Upper lobe of right lung (tissue), 1 donor: Measurements from ENCODE around the gene DPPA4. TPM values are rescaled to one million over a fixed set of nuclear protein-coding genes. Genes with fewer than 3 reads are reported as not detected.

Experiments
- ATAC-seq: fragments of 200-7000 bp; cut with Tn5 transposase; one replicate; pipeline ENCODE4 v1.9.1; 2020; ENCODE audit warnings: mild to moderate bottlenecking, moderate library complexity
- DNase-seq: peaks from one replicate; pipeline ENCODE4 v3.0.0-alpha.2; 2020
- H3K27ac ChIP-seq: fragments of 200-600 bp; one replicate; pipeline ENCODE4 v1.8.0; 2022
- H3K27me3 ChIP-seq: fragments of 200-600 bp; one replicate; pipeline ENCODE4 v1.8.0; 2022; ENCODE audit warnings: mild to moderate bottlenecking
- H3K36me3 ChIP-seq: fragments of 200-600 bp; one replicate; pipeline ENCODE4 v1.8.0; 2022
- H3K4me1 ChIP-seq: fragments of 200-600 bp; one replicate; pipeline ENCODE4 v1.8.0; 2022
- H3K4me3 ChIP-seq: fragments of 200-600 bp; one replicate; pipeline ENCODE4 v1.8.0; 2022; ENCODE audit warnings: mild to moderate bottlenecking
- H3K9me3 ChIP-seq: fragments of 200-600 bp; one replicate; pipeline ENCODE4 v1.8.0; 2022
- intact Hi-C: fragments of 100-400 bp; cut with DNase I; formaldehyde crosslinking; loops from one replicate; pipeline ENCODE4 v1.11.0; 2022
- total RNA-seq: library from RNA; stranded (reverse); fragmentation: NEBNext Ultra II Directional; extraction: Animal tissue kit (Norgen Biotek cat#: 25700); gene quantifications from one replicate; pipeline ENCODE4 v1.2.1, GENCODE V29; 2021
- TF ChIP-seq, protein P1 (sequence below): fragments of 200-600 bp; IDR thresholded peaks from one replicate; pipeline ENCODE4 v1.8.0; 2022; ENCODE audit warnings: antibody characterized with exemption
- donor health status: DM: no; HTN: yes; CAD: no; lungs with severe emphysema.

Gene DPPA4
- total RNA-seq, 1 donor from 2014 or later, result not detected

DNA sequence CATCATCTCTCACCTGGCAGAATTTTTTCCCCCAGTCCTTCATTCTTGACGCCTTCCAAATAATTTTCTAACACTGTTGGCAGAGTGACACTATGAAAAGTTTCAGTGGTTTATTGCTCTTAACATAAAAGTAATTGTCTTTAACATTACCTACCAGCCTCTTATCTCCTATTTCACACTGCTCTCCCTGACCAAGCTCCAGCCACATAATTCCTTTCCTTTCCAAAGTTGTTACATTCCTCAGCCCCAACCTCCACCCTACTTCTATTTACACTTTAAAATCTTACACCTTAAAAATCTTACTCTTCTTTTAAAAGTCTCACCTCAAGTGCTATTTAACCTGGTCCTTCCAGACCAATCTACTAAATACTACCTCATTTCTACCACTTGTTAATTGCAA lies 2.8 kb downstream of the DPPA4 start:
- TF ChIP-seq, protein P1, sequence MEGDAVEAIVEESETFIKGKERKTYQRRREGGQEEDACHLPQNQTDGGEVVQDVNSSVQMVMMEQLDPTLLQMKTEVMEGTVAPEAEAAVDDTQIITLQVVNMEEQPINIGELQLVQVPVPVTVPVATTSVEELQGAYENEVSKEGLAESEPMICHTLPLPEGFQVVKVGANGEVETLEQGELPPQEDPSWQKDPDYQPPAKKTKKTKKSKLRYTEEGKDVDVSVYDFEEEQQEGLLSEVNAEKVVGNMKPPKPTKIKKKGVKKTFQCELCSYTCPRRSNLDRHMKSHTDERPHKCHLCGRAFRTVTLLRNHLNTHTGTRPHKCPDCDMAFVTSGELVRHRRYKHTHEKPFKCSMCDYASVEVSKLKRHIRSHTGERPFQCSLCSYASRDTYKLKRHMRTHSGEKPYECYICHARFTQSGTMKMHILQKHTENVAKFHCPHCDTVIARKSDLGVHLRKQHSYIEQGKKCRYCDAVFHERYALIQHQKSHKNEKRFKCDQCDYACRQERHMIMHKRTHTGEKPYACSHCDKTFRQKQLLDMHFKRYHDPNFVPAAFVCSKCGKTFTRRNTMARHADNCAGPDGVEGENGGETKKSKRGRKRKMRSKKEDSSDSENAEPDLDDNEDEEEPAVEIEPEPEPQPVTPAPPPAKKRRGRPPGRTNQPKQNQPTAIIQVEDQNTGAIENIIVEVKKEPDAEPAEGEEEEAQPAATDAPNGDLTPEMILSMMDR, result no peak
- Histone ChIP-seq H3K9me3 (no peaks in the 10 kb centered on the region), H3K27me3 (peaks cover 18% of the 10 kb centered on the region), H3K27ac (no peak overlapping the region), H3K4me1 (no peaks in the 10 kb centered on the region), H3K4me3 (no peak overlapping the region), H3K36me3 (no peaks in the 10 kb centered on the region)
- intact Hi-C loops, result no loop called here
- DNase-seq (no peak), ATAC-seq (no peak)

DNA sequence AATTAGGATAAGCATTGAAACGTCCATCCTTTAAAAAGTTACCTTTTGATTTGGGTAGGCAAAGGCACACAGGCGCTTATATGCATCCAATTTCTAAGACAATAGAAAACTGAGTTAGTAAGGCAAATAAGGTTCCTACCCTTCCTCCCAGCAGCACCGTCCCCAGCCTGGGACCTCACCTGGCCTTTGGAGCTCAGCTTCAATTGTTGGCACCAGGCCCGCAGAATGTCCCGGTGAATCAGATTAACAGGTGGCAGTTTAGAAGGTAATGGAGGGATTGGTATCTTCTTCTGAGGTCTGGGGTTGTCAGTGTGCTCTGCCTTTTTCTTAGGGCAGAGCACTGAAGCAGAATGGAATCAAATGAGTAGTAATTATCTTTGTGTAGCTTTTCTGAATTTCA lies 5.7 kb downstream of the DPPA4 start:
- Histone ChIP-seq H3K36me3 (no peaks in the 10 kb centered on the region), H3K4me1 (no peaks in the 10 kb centered on the region), H3K27me3 (peaks cover 10% of the 10 kb centered on the region), H3K4me3 (no peak overlapping the region), H3K9me3 (no peaks in the 10 kb centered on the region), H3K27ac (no peak overlapping the region)
- DNase-seq, result no peak
- ATAC-seq, result no peak
- intact Hi-C loops, result no loop called here
- TF ChIP-seq, protein P1, result no peak

DNA sequence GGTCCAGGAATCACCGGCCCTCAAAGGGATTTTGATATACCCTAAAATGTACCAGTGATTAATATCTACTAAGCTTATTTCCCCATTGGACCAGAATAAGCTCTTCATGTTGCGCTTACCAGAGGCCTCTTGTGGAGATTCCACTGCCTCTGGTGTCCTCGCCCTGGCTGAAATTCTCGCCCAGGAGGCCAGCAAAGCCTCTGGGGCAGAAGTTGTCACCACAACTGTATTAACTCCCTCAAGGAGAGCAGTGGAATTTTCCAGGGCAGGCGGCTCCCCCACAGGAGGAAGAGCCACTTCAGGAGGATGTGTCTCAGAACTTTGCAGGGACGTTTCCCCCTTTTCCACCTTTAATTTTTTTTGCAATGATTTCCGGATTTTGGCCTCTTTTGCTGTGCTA lies 6.9 kb downstream of the DPPA4 start:
- no peak for DNase-seq

DNA sequence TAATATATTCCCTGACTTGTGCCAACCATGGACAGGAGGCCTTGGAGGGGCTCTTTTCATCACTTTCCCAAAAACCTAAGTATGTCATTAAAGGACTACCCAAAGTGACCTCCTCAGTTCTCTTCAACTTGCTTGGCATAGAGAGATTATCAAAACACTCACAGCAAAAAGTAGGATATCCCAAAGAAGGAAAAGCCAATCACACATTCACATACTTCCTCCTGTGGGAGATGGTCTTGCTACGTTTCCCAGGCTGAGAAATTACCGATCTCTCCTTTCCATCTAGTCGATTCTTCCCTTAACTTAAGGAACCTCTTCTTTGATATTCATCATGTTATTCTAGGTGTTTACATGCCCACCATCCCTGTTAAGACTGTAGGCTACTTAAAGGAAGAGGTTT lies 9.1 kb downstream of the DPPA4 start:
- TF ChIP-seq, protein P1, result no peak
- H3K4me1 ChIP-seq, result no peaks in the 10 kb centered on the region
- no peak for ATAC-seq
- no peaks in the 10 kb centered on the region for H3K9me3 ChIP-seq
- H3K27me3 ChIP-seq, result no peaks in the 10 kb centered on the region
- no peak overlapping the region for H3K4me3 ChIP-seq
- intact Hi-C loops, result no loop called here
- no peak for DNase-seq
- H3K27ac ChIP-seq, result no peak overlapping the region
- no peaks in the 10 kb centered on the region for H3K36me3 ChIP-seq

More for the DNA sequence above, 6.9 kb downstream of the DPPA4 start:
- Histone ChIP-seq H3K9me3 (no peaks in the 10 kb centered on the region), H3K4me1 (no peaks in the 10 kb centered on the region), H3K36me3 (no peaks in the 10 kb centered on the region), H3K27ac (no peak overlapping the region), H3K4me3 (no peak overlapping the region), H3K27me3 (peaks cover under 1% of the 10 kb centered on the region)
- intact Hi-C loops, result no loop called here
- ATAC-seq, result no peak
- TF ChIP-seq, protein P1, result no peak

DNA sequence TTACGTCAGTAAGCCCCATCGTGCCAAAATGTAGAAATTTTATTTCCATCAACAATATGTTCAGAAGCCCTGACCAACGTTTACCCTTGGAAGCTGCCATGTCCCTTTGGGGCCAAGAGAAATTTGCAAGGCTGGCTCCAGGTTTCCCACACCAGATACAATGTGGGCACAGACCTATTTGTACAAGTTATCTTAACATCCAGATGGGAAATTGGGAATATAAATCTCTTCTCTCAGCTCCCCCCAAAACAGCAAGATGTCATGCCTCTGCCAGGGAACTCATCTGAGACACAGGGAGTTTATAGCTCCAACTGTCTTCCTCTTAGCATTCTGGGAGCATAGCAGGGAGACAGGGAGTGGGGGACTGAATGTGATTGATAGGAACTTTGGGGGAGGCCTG lies 11.7 kb downstream of the DPPA4 start:
- DNase-seq, result no peak
- H3K27ac ChIP-seq, result no peak overlapping the region
- TF ChIP-seq, protein P1, result no peak
- ATAC-seq, result no peak
- H3K27me3 ChIP-seq, result no peaks in the 10 kb centered on the region
- intact Hi-C loops, result no loop called here
- H3K9me3 ChIP-seq, result no peaks in the 10 kb centered on the region
- no peak overlapping the region for H3K4me3 ChIP-seq
- no peaks in the 10 kb centered on the region for H3K36me3 ChIP-seq
- no peaks in the 10 kb centered on the region for H3K4me1 ChIP-seq

DNA sequence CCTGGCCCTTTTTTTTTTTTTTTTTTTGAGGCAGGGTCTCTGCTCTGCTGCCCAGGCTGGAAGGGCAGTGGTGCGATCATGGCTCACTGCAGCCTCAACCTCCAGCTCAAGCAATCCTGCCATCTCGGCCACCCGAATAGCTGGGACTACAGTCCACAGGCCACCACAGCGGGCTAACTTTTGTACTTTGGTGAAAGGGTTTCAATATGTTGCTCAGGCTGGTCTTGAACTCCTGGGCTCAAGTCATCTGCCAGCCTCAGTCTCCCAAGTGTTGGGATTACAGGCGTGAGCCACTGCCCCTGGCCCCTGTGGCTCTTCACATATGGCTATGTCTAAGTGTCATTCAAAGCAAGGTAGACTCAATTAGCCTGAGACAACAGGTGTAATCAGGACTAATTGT lies 12.2 kb downstream of the DPPA4 start:
- no peaks in the 10 kb centered on the region for H3K4me1 ChIP-seq
- no peak overlapping the region for H3K27ac ChIP-seq
- no peak for ATAC-seq
- no peak for DNase-seq
- no peak overlapping the region for H3K4me3 ChIP-seq
- TF ChIP-seq, protein P1, result no peak
- H3K9me3 ChIP-seq, result no peaks in the 10 kb centered on the region
- H3K36me3 ChIP-seq, result no peaks in the 10 kb centered on the region
- no peaks in the 10 kb centered on the region for H3K27me3 ChIP-seq
- intact Hi-C loops, result no loop called here
